Gastroesophageal sphincter (tissue), 3 donors: Measurements from ENCODE around the gene CSHL1.
"Not testable (repeated sequence)": the region's sequence is repeated elsewhere in the genome, so short reads cannot be mapped to it uniquely, and the experiment has no call there.

Experiments
- EP300 ChIP-seq: sonication (generic); formaldehyde crosslinking; IDR thresholded peaks from one replicate; pipeline ENCODE4 v1.6.1; 2017; ENCODE audit warnings: antibody characterized with exemption, mild to moderate bottlenecking
- POLR2A ChIP-seq, 2 donors: fragments of 450-650 bp; IDR thresholded peaks; one replicate each; pipeline ENCODE4 v1.6.1; 2017; ENCODE audit warnings: antibody characterized with exemption in 2 of 2, mild to moderate bottlenecking in 2 of 2, moderate library complexity in 1 of 2
- POLR2AphosphoS5 ChIP-seq: sonication (generic); formaldehyde crosslinking; IDR thresholded peaks from one replicate; pipeline ENCODE4 v1.6.1; 2017; ENCODE audit warnings: antibody characterized with exemption
- TF ChIP-seq, protein P1 (sequence below), 4 experiments: fragments of 200-600 bp in 2 of 4; fragments of 450-650 bp in 2 of 4; sonication (generic) in 1 of 4; IDR thresholded peaks; one replicate each; pipeline ENCODE4 v1.5.1; 2017 to 2019; ENCODE audit warnings: antibody characterized with exemption in 4 of 4, mild to moderate bottlenecking in 2 of 4, moderate library complexity in 2 of 4

DNA sequence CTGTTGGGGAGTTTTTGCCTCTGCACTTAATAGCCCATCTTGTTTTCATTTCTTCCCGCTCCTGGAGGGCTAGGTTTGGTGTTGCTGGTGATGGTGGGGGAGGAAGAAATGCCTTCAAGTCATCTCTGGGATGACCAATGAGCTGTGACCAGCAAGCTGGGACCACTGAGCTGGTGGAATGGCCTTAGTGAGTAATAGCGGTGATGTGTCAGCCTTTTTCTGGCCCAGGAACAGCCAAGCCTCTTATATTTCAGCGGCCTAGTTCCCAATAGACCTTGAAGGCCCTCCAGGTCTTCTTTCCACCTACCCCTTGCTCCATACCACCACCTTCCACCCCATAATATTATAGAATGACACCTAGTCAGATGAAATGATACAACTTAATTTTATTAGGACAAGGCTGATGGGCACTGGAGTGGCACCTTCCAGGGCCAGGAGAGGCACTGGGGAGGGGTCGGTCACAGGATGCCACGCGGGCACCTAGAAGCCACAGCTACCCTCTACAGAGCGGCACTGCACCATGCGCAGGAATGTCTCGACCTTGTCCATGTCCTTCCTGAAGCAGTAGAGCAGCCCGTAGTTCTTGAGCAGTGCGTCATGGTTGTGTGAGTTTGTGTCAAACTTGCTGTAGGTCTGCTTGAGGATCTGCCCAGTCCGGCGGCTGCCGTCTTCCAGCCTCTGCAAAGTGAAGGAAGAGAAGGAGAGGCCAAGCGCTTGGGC, 39.3 kb downstream of the CSHL1 start:
- TF ChIP-seq, protein P1, sequence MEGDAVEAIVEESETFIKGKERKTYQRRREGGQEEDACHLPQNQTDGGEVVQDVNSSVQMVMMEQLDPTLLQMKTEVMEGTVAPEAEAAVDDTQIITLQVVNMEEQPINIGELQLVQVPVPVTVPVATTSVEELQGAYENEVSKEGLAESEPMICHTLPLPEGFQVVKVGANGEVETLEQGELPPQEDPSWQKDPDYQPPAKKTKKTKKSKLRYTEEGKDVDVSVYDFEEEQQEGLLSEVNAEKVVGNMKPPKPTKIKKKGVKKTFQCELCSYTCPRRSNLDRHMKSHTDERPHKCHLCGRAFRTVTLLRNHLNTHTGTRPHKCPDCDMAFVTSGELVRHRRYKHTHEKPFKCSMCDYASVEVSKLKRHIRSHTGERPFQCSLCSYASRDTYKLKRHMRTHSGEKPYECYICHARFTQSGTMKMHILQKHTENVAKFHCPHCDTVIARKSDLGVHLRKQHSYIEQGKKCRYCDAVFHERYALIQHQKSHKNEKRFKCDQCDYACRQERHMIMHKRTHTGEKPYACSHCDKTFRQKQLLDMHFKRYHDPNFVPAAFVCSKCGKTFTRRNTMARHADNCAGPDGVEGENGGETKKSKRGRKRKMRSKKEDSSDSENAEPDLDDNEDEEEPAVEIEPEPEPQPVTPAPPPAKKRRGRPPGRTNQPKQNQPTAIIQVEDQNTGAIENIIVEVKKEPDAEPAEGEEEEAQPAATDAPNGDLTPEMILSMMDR (IDR thresholded peaks at IDR 0.05), result not testable (repeated sequence)
- not testable (repeated sequence) for TF ChIP-seq EP300; POLR2A (IDR thresholded peaks at IDR 0.05); POLR2AphosphoS5
